ENCODE data around the gene PMP22.
"Not testable (repeated sequence)": the region's sequence is repeated elsewhere in the genome, so short reads cannot be mapped to it uniquely, and the experiment has no call there.

PMP22 gene

DNA sequence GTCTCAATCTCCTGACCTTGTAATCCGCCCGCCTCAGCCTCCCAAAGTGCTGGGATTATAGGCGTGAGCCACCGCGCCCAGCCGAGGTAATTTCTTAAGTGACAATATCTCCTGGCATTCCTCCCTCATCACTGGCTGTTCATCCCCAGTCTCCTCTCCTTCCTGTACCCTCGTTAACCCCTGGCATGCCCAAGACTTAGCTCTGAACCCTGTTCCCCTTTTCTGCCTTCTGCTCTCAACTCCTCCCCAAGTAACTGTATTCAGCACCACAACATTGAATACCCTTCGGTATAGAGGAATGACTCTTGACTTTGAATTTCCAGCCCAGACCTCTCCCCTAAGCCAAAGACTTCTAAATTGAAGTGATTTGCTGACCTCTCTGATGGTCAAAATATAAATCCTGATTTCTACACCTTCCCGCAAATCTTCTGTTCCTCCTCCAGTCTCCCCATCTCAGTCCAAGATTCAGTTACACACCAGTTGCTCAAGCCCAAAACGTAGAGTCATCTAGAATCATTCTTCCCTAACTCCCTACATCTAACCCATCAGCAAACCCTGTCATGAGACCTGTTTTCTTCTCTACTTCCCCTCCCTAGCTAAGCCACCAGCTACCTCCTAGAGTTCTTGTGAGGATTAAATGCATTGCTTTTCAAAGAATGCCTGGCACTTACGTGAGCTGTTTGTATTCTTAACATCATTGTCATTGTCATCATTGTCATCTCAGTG lies 14.8 kb downstream of the PMP22 start:
- no peak for DNase-seq

- DNase-seq = no peak
Measured at GRCh38 chr17:15249487-15249886, 15.6 kb downstream of the PMP22 start.

DNA sequence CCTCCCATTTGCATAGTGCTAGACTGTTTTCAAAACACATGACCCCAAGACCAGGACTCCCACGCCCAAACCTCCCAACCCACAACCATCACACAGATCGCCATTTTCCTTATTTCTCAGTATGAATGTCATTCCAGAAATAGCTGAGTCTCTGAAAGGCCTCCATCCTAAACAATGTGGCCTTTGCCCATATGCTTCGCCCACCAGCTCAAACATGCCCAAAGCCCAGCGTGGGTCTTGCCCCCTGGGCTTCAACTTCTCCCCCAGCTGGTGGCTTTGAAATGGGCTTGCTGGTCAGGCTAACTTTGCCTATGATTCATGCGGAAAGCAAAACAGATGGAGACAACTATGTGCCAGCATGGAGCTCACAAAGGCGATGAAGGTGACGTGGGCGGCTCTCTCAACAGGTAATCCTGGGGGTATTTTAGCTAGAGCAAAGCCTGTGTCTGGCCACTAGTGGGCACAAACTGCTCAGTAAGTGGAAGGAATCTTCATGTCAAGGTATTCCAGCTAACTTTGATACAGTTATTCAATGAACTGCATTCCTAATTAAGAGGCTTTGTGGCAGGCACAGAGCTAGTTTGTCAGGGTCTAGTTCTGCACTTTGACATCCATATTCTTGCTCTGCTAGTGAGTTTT lies 17.1 kb downstream of the PMP22 start:
- no peak for DNase-seq

DNA sequence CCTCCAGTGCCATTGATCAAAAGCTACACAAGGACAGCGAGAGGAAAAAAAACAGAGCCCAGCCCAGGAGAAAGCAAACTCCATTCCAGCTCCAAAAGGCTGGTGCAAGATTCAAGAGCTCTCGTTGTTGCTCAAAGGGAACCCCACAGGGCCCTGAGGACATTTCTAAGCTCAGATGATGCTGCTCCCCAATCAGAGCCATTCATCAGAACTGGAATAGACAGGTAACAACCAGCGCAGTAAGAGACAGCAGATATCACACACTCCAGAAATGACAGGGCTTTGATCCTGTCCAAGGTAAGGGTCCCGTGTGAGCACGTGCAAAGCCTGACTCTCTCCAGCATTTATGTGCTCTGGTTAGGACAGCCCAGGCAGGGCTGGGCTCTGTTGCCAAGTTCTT lies 20.1 kb downstream of the PMP22 start:
- DNase-seq = no peak

DNA sequence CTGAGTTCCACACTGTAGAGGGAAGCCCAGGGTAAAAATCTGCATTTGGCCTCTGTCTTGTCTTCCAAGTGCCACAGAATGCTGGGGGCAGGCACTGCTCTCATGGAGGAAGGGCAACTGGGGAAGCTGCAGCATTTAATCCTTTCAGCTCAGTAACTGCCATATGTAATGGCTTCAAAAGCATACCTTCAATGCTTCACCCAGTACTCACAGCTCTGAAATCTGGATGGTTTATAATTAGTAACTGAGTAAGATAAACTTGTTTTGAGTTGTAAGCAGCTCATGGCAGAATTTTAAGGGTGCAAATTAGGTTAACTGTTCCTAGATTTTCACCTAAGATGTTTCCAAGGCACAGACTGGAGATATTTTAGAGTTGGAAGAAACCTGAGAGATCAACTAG lies 24.5 kb downstream of the PMP22 start:
- no peak for DNase-seq

DNA sequence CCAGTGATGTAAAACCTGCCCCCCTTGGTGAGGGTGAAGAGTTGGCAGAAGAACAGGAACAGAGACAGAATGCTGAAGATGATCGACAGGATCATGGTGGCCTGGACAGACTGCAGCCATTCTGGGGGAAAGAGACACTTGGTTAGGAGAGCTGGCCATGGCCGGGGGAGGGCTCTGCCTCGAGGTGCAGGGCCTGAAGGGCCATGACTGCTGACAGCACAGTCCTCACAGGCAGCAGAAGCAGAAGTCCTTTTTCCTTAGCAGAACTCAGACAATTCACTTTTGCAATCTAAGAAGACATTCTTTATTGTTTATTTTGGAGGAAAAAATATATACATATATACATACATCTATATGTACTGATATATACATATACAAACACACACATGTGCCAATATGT lies 25.6 kb downstream of the PMP22 start:
- no peak for DNase-seq

- no peak for DNase-seq
Measured at GRCh38 chr17:15238676-15239422, 26.3 kb downstream of the PMP22 start.

- no peak for DNase-seq
Measured at GRCh38 chr17:15238057-15238456, 27.1 kb downstream of the PMP22 start.

DNA sequence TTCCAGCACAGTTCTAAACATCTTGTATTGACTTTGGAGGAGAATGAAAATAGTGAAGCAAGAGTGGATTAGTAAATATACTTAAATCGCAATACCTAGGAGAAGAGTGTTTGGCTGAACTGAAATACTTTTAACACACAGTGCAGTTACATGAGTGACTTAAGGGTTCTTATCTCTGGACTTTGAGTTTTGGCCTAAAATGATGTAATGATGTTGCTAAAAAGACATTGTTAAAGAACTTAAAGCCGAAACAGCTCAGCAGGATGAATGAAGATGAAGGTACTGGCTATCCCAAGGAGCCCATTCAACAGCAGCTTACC lies 28.1 kb downstream of the PMP22 start:
- no peak for DNase-seq

DNA sequence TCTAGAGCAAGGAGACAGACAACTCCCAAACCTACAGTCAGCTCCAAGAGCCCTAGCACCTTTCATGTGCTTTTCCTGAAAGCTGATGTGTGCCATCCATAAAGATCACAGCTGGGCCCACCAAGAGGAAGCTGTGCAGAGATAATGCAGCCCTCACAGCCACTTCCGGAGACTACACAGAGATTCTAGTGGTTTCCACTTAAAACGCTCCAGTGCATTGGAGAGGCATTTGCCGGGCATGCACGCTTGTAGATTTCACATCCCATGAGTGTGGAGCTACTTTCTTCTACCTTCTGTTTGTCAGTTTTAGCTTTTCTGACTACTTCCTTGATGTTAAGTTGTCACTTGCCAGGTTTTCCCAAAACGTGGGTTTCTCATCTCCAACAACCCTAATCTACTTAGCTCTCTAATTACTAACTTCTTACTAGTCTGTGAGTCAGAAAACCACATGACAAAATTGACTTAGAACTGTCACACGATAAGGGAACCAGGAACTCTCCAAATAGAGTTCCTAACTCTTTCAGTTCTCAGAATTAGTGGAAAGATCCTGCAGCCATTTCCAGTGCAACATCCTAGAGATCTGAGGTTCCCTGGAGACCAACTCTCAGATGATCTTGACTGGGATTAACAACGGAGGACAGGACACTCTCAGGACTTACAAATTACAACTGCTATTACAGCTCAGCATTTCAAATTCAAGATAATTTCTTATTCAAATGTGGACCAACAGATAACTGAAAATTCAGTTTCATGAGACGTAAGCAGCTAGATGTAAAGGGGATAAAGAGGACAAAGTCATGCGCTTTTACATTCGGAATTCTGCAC lies 28.6 kb downstream of the PMP22 start:
- DNase-seq = no peak

- DNase-seq = no peak
Measured at GRCh38 chr17:15233971-15234370, 31.2 kb downstream of the PMP22 start.

GRCh38 chr17:15233022-15233805 lies 31.9 kb downstream of the PMP22 start:
- DNase-seq = no peak

GRCh38 chr17:15232517-15232915 lies 32.6 kb downstream of the PMP22 start:
- no peak for DNase-seq

DNA sequence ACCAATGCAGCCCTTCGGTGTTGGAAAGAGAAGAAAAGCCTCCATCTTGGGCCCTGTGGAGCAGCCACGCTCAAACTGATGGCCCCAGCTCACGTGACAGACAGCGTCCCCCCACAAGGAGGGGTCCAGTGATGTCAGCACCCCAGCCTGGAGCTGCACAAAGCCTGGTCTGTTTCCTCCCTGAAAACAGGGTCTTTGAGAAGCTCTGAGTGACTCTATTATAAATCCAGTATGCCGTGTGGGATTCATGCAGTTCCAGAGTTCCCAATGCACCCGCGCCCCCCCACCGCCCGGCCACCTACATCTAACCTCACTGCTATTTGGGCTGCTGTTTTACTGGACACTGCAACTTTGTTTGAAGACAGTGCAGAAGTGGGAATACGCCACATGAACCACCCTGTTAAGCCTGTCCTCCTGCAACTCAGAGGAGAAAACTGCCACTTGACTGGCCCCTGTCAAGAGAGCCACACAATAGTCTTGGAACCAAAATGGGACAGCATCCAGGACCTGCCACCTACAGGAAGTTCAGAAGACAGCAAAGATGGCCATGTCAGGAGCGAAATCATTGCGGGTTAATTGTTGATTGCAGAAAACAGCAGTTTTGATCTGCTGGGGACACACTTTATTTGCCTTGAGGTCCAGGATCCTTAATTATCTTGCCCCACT lies 33.1 kb downstream of the PMP22 start:
- DNase-seq = no peak

- no peak for DNase-seq
Measured at GRCh38 chr17:15230866-15231265, 34.3 kb downstream of the PMP22 start.

GRCh38 chr17:15221827-15222226 lies 43.3 kb downstream of the PMP22 start:
- DNase-seq = not testable (repeated sequence)

DNA sequence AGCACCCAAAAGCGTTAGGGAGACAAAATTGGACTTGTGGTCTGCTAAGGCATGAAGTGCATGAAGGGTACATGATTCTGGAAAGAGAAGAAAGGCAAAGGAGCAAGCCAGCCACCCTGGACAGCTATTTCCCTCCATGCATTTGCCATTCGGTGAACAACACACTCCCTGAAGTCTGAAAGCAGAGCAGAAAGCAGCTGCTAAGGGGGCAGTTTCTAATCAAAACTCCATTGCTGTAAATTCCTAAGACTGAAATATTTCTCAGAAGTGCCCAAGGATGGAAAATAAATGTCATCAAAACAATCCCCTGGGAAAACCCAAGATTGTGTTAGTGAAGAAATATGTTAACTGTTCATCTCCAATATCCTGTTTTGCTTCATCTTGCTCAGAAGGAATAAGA lies 44.3 kb downstream of the PMP22 start:
- DNase-seq = no peak

DNA sequence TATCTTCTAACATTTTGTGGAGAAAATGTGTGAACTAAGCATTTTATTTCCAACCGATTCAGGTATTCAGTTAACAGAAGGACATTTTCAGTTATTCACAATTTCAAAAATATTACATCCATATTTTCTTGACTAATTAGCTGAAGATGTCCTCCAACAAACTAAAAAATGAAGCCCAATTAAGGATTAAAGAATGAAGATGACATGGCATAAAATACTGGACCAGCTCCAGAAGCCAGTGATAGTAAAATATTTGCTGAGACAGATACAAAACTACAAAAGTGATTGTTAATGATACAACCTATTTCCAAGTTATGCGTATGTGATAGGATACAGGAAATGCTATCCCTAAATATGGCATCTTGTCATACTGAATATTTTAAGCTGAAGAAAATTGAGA lies 48.6 kb downstream of the PMP22 start:
- DNase-seq = no peak

DNA sequence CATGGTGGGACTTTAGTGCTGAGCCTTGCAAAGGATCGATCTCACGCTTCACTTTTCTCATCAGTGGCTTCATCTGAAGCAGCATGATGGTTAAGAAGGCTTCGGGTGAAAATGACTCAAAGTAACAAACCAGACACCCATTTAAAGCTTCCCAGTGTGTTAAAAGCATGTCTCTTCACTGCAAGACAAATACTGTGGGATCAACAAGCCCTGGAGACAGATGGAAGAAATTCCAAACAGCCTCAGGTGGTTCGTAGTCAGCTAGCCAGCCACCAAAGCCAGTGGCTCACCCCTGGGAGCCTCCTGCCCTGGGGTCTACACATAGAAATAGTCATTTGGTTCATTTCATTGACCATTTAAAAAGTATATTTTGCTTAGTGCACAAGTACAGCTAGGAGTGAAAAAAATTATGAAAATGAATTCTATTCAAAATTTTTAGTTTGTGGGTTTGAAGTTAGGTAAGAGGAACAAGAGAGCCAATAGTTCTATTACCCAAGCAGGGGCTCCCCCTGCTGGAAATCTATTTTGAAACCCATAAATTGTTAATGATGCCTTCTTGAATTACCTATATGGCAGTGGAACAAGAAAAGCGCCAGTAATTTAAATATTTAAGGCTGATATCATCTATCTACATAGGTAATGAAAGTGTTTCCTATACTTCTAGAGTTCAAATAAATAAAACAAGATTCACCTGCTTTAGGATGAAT lies 51.6 kb downstream of the PMP22 start:
- DNase-seq = no peak

DNA sequence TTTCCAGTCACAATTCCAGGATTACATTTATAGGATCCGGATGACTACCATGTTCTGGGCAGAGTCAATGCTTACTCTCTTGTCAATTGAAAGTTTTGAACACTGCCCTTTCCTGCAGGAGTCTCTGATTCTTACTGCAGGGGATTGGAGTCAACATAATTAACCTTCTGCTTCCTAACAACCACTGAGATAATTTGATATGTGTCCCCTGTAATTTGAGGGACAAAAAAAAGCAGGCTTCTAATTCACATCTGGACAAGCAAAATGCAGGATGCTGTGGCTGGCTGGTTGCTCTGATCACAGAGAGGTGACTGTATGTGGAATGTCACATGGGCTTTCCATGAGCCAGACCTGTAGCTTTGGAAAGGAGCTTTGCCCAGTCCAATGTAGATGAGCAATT lies 54.9 kb downstream of the PMP22 start:
- DNase-seq = no peak

GRCh38 chr17:15203062-15203461 lies 62.1 kb downstream of the PMP22 start:
- not testable (repeated sequence) for DNase-seq
